H1 (cell line): Measurements from ENCODE around the gene AP2A2. TPM values are rescaled to one million over a fixed set of nuclear protein-coding genes. Genes with fewer than 3 reads are reported as not detected.

Experiments used
- JUN ChIP-seq: IDR thresholded peaks from 2 replicates; pipeline ENCODE4 v1.6.1; 2011; ENCODE audit warnings: low read depth, mild to moderate bottlenecking, improper control_type of control experiment, low read length
- KDM1A ChIP-seq: fragments of 200-600, 300-600 bp; sonication (generic); IDR thresholded peaks from 2 replicates; pipeline ENCODE4 v1.7.1; 2016; ENCODE audit warnings: mild to moderate bottlenecking, low read length, borderline replicate concordance
- SP2 ChIP-seq: IDR thresholded peaks from 2 replicates; pipeline ENCODE4 v1.6.1; 2012; ENCODE audit warnings: mild to moderate bottlenecking, low read length, inconsistent platforms
- polyA plus RNA-seq, 7 experiments: library from polyadenylated mRNA; depleted of rRNA in 3 of 7; stranded (reverse) in 5 of 7; unstranded in 2 of 7; fragments of >200 nt in 5 of 7; fragments of 200-250 nt in 2 of 7; gene quantifications; 1 replicate in 5 of 7; 2 replicates in 1 of 7; 4 replicates in 1 of 7; pipeline versions ENCODE4 v1.2.1 to v1.2.3, GENCODE V29; 2011 to 2013; ENCODE audit warnings: missing spikeins in 2 of 7, mixed read lengths in 2 of 7
- total RNA-seq: library from RNA; stranded (reverse); fragmentation: NEBNext Ultra II Directional; extraction: Animal tissue kit (Norgen Biotek cat#: 25700); gene quantifications from 2 replicates; pipeline ENCODE4 v1.2.1, GENCODE V29; 2021
- TF ChIP-seq, protein P1 (sequence below): fragments of 300-600 bp; sonication (generic); IDR thresholded peaks from 2 replicates; pipeline ENCODE4 v1.7.1; 2012; ENCODE audit warnings: low read length, moderate library complexity, mild to moderate bottlenecking, inconsistent platforms; ENCODE audit not compliant: insufficient replicate concordance
- TF ChIP-seq, protein P2 (sequence below): IDR thresholded peaks from 2 replicates; pipeline ENCODE4 v1.6.1; 2012; ENCODE audit warnings: low read length, inconsistent platforms
- TF ChIP-seq, protein P3 (sequence below): IDR thresholded peaks from 2 replicates; pipeline ENCODE4 v1.6.1; 2012; ENCODE audit warnings: inconsistent platforms

AP2A2 gene
- total and polyA plus RNA-seq, 2 of the 8 experiments (the other 6 are each of a cell fraction or from before 2014, with no cell fraction given): 50.0 to 65.0 TPM

DNA sequence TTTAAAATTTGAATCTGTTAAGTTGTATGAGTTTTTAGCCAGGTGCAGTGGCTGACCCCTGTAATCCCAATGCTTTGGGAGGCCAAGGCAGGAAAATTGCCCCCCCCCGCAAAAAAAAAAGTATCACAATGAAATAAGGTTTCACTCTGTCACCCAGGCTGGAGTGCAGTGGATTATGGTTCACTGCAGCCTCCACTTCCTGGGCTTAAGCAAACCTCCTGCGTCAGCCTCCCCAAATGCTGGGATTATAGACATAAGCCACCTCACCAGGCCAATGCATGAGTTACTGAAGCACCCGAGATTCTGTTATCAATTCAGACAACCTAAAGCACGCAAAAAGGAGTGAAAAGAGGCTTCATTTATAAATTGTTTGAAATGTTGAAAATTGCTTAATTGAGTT is 12.6 kb upstream of the AP2A2 start (continued):
- TF ChIP-seq, protein P1, sequence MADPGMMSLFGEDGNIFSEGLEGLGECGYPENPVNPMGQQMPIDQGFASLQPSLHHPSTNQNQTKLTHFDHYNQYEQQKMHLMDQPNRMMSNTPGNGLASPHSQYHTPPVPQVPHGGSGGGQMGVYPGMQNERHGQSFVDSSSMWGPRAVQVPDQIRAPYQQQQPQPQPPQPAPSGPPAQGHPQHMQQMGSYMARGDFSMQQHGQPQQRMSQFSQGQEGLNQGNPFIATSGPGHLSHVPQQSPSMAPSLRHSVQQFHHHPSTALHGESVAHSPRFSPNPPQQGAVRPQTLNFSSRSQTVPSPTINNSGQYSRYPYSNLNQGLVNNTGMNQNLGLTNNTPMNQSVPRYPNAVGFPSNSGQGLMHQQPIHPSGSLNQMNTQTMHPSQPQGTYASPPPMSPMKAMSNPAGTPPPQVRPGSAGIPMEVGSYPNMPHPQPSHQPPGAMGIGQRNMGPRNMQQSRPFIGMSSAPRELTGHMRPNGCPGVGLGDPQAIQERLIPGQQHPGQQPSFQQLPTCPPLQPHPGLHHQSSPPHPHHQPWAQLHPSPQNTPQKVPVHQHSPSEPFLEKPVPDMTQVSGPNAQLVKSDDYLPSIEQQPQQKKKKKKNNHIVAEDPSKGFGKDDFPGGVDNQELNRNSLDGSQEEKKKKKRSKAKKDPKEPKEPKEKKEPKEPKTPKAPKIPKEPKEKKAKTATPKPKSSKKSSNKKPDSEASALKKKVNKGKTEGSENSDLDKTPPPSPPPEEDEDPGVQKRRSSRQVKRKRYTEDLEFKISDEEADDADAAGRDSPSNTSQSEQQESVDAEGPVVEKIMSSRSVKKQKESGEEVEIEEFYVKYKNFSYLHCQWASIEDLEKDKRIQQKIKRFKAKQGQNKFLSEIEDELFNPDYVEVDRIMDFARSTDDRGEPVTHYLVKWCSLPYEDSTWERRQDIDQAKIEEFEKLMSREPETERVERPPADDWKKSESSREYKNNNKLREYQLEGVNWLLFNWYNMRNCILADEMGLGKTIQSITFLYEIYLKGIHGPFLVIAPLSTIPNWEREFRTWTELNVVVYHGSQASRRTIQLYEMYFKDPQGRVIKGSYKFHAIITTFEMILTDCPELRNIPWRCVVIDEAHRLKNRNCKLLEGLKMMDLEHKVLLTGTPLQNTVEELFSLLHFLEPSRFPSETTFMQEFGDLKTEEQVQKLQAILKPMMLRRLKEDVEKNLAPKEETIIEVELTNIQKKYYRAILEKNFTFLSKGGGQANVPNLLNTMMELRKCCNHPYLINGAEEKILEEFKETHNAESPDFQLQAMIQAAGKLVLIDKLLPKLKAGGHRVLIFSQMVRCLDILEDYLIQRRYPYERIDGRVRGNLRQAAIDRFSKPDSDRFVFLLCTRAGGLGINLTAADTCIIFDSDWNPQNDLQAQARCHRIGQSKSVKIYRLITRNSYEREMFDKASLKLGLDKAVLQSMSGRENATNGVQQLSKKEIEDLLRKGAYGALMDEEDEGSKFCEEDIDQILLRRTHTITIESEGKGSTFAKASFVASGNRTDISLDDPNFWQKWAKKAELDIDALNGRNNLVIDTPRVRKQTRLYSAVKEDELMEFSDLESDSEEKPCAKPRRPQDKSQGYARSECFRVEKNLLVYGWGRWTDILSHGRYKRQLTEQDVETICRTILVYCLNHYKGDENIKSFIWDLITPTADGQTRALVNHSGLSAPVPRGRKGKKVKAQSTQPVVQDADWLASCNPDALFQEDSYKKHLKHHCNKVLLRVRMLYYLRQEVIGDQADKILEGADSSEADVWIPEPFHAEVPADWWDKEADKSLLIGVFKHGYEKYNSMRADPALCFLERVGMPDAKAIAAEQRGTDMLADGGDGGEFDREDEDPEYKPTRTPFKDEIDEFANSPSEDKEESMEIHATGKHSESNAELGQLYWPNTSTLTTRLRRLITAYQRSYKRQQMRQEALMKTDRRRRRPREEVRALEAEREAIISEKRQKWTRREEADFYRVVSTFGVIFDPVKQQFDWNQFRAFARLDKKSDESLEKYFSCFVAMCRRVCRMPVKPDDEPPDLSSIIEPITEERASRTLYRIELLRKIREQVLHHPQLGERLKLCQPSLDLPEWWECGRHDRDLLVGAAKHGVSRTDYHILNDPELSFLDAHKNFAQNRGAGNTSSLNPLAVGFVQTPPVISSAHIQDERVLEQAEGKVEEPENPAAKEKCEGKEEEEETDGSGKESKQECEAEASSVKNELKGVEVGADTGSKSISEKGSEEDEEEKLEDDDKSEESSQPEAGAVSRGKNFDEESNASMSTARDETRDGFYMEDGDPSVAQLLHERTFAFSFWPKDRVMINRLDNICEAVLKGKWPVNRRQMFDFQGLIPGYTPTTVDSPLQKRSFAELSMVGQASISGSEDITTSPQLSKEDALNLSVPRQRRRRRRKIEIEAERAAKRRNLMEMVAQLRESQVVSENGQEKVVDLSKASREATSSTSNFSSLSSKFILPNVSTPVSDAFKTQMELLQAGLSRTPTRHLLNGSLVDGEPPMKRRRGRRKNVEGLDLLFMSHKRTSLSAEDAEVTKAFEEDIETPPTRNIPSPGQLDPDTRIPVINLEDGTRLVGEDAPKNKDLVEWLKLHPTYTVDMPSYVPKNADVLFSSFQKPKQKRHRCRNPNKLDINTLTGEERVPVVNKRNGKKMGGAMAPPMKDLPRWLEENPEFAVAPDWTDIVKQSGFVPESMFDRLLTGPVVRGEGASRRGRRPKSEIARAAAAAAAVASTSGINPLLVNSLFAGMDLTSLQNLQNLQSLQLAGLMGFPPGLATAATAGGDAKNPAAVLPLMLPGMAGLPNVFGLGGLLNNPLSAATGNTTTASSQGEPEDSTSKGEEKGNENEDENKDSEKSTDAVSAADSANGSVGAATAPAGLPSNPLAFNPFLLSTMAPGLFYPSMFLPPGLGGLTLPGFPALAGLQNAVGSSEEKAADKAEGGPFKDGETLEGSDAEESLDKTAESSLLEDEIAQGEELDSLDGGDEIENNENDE: no peak
- no peak for TF ChIP-seq JUN
- TF ChIP-seq KDM1A: no peak
- TF ChIP-seq, protein P2, sequence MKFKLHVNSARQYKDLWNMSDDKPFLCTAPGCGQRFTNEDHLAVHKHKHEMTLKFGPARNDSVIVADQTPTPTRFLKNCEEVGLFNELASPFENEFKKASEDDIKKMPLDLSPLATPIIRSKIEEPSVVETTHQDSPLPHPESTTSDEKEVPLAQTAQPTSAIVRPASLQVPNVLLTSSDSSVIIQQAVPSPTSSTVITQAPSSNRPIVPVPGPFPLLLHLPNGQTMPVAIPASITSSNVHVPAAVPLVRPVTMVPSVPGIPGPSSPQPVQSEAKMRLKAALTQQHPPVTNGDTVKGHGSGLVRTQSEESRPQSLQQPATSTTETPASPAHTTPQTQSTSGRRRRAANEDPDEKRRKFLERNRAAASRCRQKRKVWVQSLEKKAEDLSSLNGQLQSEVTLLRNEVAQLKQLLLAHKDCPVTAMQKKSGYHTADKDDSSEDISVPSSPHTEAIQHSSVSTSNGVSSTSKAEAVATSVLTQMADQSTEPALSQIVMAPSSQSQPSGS: no peak
- no peak for TF ChIP-seq SP2
- TF ChIP-seq, protein P3, sequence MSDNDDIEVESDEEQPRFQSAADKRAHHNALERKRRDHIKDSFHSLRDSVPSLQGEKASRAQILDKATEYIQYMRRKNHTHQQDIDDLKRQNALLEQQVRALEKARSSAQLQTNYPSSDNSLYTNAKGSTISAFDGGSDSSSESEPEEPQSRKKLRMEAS: no peak
